BLaER1 treated with 17β-estradiol and CSF1 and Interleukin-3, amounts not matched to agents 10 nM and 100 nM (cell line): ENCODE results near the gene C9orf85.
A peak's percentile ranks its signal among the peaks of the same experiment; 100 is the strongest.

Experiments
- H3K27ac ChIP-seq, 11 experiments: shearing (Covaris generic); formaldehyde crosslinking; 2 replicates each; pipeline ENCODE4 v1.8.1; 2022
- H3K27me3 ChIP-seq, 11 experiments: shearing (Covaris generic); formaldehyde crosslinking; 2 replicates each; pipeline ENCODE4 v1.8.1; 2022
- H3K36me3 ChIP-seq, 11 experiments: shearing (Covaris generic); formaldehyde crosslinking; 2 replicates each; pipeline ENCODE4 v1.8.1; 2022
- H3K4me1 ChIP-seq, 10 experiments: shearing (Covaris generic); formaldehyde crosslinking; 2 replicates each; pipeline ENCODE4 v1.8.1; 2022
- H3K4me2 ChIP-seq, 11 experiments: shearing (Covaris generic); formaldehyde crosslinking; 2 replicates each; pipeline ENCODE4 v1.8.1; 2022
- H3K4me3 ChIP-seq, 10 experiments: shearing (Covaris generic); formaldehyde crosslinking; 2 replicates each; pipeline ENCODE4 v1.8.1; 2022
- H3K9ac ChIP-seq, 11 experiments: shearing (Covaris generic); formaldehyde crosslinking; 2 replicates each; pipeline ENCODE4 v1.8.1; 2022
- H3K9me3 ChIP-seq, 11 experiments: shearing (Covaris generic); formaldehyde crosslinking; replicated peaks in 1 of 11; 2 replicates each; pipeline ENCODE4 v1.8.1; 2022
- H4K20me1 ChIP-seq, 11 experiments: shearing (Covaris generic); formaldehyde crosslinking; 2 replicates each; pipeline ENCODE4 v1.8.1; 2022
- Cebpa-rat ChIP-seq, 11 experiments: shearing (Covaris generic); IDR thresholded peaks; 2 replicates each; pipeline ENCODE4 v1.8.1; 2022

Gene C9orf85

DNA sequence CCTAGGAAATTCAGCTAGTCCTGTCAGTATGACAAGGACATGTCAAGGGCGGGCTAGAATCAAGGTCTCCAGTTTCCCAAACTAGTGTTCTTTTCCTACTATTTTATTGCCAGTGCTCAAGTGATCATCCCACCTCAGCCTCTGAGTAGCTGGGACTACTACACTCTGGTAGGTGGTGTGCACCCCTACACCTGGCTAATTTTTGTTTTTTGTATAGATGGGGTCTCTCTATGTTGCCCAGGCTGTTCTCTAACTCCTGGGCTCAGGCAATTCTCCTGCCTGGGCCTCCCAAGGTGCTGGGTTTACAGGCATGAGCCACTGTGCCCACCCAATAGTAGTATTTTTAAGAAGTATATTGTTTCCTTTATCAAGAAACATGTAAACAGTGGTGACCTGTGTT is 54.0 kb downstream of the C9orf85 start:
- Histone ChIP-seq H3K27me3 (no peaks in the 10 kb centered on the region), H4K20me1 (no peaks in the 10 kb centered on the region), H3K4me3 (no peak overlapping the region), H3K4me2 (no peak overlapping the region), H3K36me3 (peaks cover 34 to 89% (median 66%) of the 10 kb centered on the region in 11 experiments), H3K9me3 (peaks cover 39 to 68% (median 48%) of the 10 kb centered on the region in 11 experiments), H3K4me1 (no peaks in the 10 kb centered on the region), H3K27ac (no peak overlapping the region), H3K9ac (no peak overlapping the region)
- no peak for TF ChIP-seq Cebpa-rat (IDR thresholded peaks at IDR 0.05)

DNA sequence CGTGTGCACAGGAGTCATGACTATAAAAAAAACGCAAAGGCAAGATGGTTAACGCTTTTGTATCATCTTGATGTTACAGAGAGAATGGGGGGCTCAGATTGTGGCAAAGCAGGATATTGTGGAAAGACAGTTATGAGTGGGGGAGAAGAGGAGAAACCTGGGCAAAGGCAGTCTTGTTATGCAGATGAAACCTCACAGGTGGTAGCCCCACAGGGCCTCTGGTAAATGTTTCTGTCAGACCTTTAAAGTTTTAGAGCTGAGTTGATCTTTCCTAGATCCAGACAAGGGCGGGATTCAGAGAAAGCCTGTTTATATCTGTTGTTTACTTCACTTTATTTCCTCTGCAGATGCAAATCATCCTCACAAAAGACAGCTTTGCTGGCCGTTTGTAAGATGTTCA is 55.2 kb downstream of the C9orf85 start:
- H3K4me2 ChIP-seq = no peak overlapping the region
- TF ChIP-seq Cebpa-rat (IDR thresholded peaks at IDR 0.05) = no peak
- peaks cover 38 to 88% (median 58%) of the 10 kb centered on the region in 11 experiments for H3K36me3 ChIP-seq
- no peak overlapping the region for H3K27ac ChIP-seq
- H3K4me1 ChIP-seq = no peaks in the 10 kb centered on the region
- no peaks in the 10 kb centered on the region for H4K20me1 ChIP-seq
- H3K4me3 ChIP-seq = no peak overlapping the region
- H3K27me3 ChIP-seq = no peaks in the 10 kb centered on the region
- H3K9me3 ChIP-seq = peaks cover 33 to 62% (median 48%) of the 10 kb centered on the region in 11 experiments
- no peak overlapping the region for H3K9ac ChIP-seq

DNA sequence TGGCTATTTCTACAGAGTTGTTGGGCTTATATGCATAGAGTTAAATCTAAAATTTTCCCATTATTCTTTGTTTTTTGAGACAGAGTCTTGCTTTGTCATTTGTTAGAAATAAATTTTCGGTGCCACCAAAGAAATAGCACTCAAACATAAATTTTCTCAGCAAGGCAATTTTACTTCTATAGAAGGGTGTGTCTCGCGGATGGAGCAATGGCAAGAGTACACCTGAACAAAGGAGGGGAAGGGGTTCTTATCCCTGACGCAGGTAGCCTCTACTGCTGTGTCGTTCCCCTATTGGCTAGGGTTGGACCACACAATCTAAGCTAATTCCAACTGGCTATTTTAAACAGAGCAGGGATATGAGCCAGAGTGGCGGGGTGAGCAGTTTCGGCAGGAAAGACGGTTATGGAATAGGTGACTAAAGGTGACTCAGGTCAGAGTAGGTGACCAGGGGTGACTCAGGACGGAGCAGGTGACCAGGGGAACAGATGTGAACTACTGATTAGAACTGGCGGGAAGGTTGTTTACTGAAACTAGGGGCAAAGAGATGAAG is 57.2 kb downstream of the C9orf85 start:
- Histone ChIP-seq H3K9me3 (peaks cover 21 to 50% (median 35%) of the 10 kb centered on the region in 11 experiments), H3K4me2 (no peak overlapping the region), H3K9ac (no peak overlapping the region), H3K4me1 (no peaks in the 10 kb centered on the region), H3K36me3 (peaks cover 32 to 88% (median 51%) of the 10 kb centered on the region in 11 experiments), H3K4me3 (no peak overlapping the region), H3K27me3 (no peaks in the 10 kb centered on the region), H4K20me1 (no peaks in the 10 kb centered on the region), H3K27ac (no peak overlapping the region)
- TF ChIP-seq Cebpa-rat (IDR thresholded peaks at IDR 0.05) = no peak

DNA sequence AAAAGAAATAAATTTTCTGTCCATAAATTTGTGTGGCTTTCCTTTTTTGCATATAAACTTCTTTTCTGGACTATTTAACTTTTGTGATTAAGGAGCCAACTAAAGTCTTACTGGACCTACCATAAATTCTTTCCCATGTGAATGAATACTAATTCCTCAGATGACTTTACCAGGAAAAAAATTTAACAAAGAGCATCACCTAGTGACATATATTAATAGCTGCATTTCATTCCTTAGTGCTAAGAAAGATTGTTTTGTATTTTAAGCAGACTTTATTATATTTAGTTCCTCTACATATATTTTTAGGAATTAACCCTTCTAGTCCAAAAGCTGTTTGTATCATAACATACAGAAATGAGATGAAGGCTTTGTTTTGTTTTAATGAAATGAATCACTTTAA is 64.4 kb downstream of the C9orf85 start:
- H3K9ac ChIP-seq = no peak overlapping the region
- no peaks in the 10 kb centered on the region for H3K27me3 ChIP-seq
- no peaks in the 10 kb centered on the region for H3K9me3 ChIP-seq
- peaks cover 20 to 48% (median 28%) of the 10 kb centered on the region in 11 experiments; a peak in 21 of 22 replicates for H3K36me3 ChIP-seq
- H3K27ac ChIP-seq = no peak overlapping the region
- H3K4me3 ChIP-seq = no peak overlapping the region
- H3K4me1 ChIP-seq = peaks cover 9 to 25% (median 21%) of the 10 kb centered on the region in 10 experiments; a peak in 19 of 20 replicates
- H3K4me2 ChIP-seq = no peak overlapping the region
- H4K20me1 ChIP-seq = no peaks in the 10 kb centered on the region
- no peak for TF ChIP-seq Cebpa-rat (IDR thresholded peaks at IDR 0.05)

DNA sequence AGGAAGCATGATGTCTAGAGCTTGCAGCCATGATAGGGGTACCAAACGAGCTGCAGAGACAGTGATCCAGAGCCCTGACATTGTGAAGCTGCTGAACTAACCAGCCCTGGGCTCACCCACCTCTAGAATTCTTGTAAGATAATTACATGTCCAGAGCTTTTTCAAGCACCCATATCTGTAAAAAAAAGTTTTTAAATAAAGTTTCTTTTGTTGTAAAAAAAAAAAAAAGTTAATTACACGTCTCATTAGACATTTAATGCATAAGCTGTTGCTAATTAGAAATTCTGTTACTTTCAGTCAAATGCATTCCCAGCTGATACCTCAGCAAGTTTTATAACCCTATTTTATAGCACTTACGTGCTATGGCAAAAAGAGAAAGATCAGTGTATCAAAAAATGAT is 65.6 kb downstream of the C9orf85 start:
- Histone ChIP-seq H3K36me3 (peaks cover 15 to 37% (median 25%) of the 10 kb centered on the region in 11 experiments; a peak in 21 of 22 replicates), H3K9ac (no peak overlapping the region), H3K27me3 (no peaks in the 10 kb centered on the region), H3K4me2 (no peak overlapping the region), H3K4me3 (no peak overlapping the region), H4K20me1 (no peaks in the 10 kb centered on the region), H3K4me1 (peaks cover 12 to 37% (median 31%) of the 10 kb centered on the region in 10 experiments; a peak in 19 of 20 replicates), H3K9me3 (no peaks in the 10 kb centered on the region), H3K27ac (no peak overlapping the region)
- TF ChIP-seq Cebpa-rat (IDR thresholded peaks at IDR 0.05) = no peak

- no peak; a peak in 1 of 22 replicates for TF ChIP-seq Cebpa-rat (IDR thresholded peaks at IDR 0.05)
- Histone ChIP-seq H3K4me2 (peak overlapping the region; percentile 26 to 86 (median 74); a peak in 20 of 22 replicates), H4K20me1 (no peaks in the 10 kb centered on the region), H3K4me1 (peaks cover 12 to 44% (median 31%) of the 10 kb centered on the region in 10 experiments; a peak in 19 of 20 replicates), H3K27ac (peak overlapping the region in 8 of 11 experiments; percentile 44 to 79 (median 70); a peak in 16 of 22 replicates), H3K27me3 (no peaks in the 10 kb centered on the region), H3K9me3 (peaks cover 0 to 8% (median 0%) of the 10 kb centered on the region in 11 experiments; a peak in 1 of 22 replicates), H3K36me3 (peaks cover 0 to 26% (median 13%) of the 10 kb centered on the region in 11 experiments; a peak in 13 of 22 replicates), H3K4me3 (peak overlapping the region in 3 of 10 experiments; percentile 14 to 33 (median 31); a peak in 3 of 20 replicates), H3K9ac (peak overlapping the region in 7 of 11 experiments; percentile 13 to 69 (median 49); a peak in 10 of 22 replicates)
These were observed 69.1 kb downstream of the C9orf85 start for GRCh38 chr9:71980266-71981190.

DNA sequence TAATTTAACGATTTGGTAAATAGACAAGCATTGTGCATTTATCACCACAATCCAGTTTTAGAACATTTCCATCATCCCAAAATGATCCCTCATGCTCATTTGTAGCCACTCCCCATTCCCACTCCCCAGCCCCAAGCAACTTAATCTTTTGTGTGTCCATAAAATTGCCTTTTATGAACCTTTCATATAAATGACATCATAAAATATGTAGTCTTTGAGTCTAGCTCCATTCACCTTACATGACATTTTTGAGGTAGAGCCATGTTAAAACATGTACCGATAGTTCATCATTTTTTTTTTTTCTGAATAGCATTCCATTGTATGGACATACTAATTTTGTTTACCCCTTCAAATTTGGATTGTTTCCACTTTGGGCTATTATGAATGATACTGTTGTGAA is 70.5 kb downstream of the C9orf85 start:
- Histone ChIP-seq H3K4me3 (no peak overlapping the region), H3K27ac (peak overlapping the region in 4 of 11 experiments; percentile 44 to 79 (median 75); a peak in 7 of 22 replicates), H3K4me2 (peak overlapping the region in 5 of 11 experiments; percentile 74 to 86 (median 81); a peak in 5 of 22 replicates), H3K9ac (no peak overlapping the region), H3K4me1 (peaks cover 12 to 44% (median 31%) of the 10 kb centered on the region in 10 experiments; a peak in 19 of 20 replicates), H4K20me1 (no peaks in the 10 kb centered on the region), H3K27me3 (no peaks in the 10 kb centered on the region), H3K9me3 (peaks cover 0 to 8% (median 0%) of the 10 kb centered on the region in 11 experiments; a peak in 1 of 22 replicates), H3K36me3 (peaks cover 0 to 24% (median 13%) of the 10 kb centered on the region in 11 experiments; a peak in 10 of 22 replicates)
- no peak for TF ChIP-seq Cebpa-rat (IDR thresholded peaks at IDR 0.05)

DNA sequence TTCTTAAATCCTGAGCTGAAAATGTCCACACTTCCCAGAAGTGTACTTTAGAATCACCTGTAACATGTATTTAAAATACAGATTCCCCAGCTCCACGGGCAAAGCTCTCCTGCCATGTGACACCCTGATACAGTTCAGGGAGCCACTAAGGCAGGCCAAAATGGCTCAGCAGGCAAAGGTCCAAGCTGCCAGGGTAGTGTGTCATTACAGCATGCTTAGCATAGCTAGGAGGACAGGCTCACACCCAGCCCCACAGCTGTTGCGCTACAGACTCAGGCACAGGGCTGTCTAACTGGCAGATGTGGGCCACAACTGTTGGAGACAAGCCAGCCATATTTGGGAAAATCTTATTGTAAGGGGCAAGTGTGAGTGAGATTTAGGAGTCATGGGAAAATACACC is 73.0 kb downstream of the C9orf85 start:
- Histone ChIP-seq H3K4me1 (peaks cover 12 to 32% (median 22%) of the 10 kb centered on the region in 10 experiments; a peak in 19 of 20 replicates), H3K27me3 (no peaks in the 10 kb centered on the region), H3K9ac (no peak overlapping the region), H3K9me3 (peaks cover 0 to 8% (median 0%) of the 10 kb centered on the region in 11 experiments; a peak in 1 of 22 replicates), H3K27ac (0 out of 22 replicates have a peak overlapping the region, but pooled peaks of 1 of the 11 experiments have one; percentile 5), H3K4me2 (no peak overlapping the region), H3K4me3 (no peak overlapping the region), H4K20me1 (no peaks in the 10 kb centered on the region), H3K36me3 (peaks cover 0 to 24% (median 13%) of the 10 kb centered on the region in 11 experiments; a peak in 10 of 22 replicates)
- no peak for TF ChIP-seq Cebpa-rat (IDR thresholded peaks at IDR 0.05)
